Neural progenitor cell (in vitro differentiated cells): ENCODE results near the gene SLC25A2. TPM values are rescaled to one million over a fixed set of nuclear protein-coding genes. Genes with fewer than 3 reads are reported as not detected.

Source experiments
- DNase-seq: peaks from one replicate; pipeline ENCODE4 v3.0.0-alpha.2; 2016; ENCODE audit warnings: low spot score
- H2AFZ ChIP-seq: fragments of 200-600 bp; sonication (generic); replicated peaks from 2 replicates; pipeline ENCODE4 v1.6.1; 2016; ENCODE audit warnings: antibody characterized with exemption
- H3F3A ChIP-seq: fragments of 200-600 bp; sonication (generic); 2 replicates; pipeline ENCODE4 v1.6.1; 2016; ENCODE audit warnings: antibody characterized with exemption, low read depth
- H3K27ac ChIP-seq: fragments of 200-600 bp; sonication (generic); 2 replicates; pipeline ENCODE4 v1.5.1; 2016; ENCODE audit warnings: mild to moderate bottlenecking
- H3K27me3 ChIP-seq: fragments of 200-600 bp; sonication (generic); 2 replicates; pipeline ENCODE4 v1.6.1; 2016; ENCODE audit warnings: mild to moderate bottlenecking, moderate library complexity
- H3K36me3 ChIP-seq: fragments of 200-600 bp; sonication (generic); 2 replicates; pipeline ENCODE4 v1.5.1; 2016
- H3K4me1 ChIP-seq: fragments of 200-600 bp; sonication (generic); 2 replicates; pipeline ENCODE4 v1.6.1; 2016; ENCODE audit warnings: mixed run types
- H3K4me2 ChIP-seq: fragments of 200-600 bp; sonication (generic); 2 replicates; pipeline ENCODE4 v1.6.1; 2016
- H3K4me3 ChIP-seq: fragments of 200-600 bp; sonication (generic); 2 replicates; pipeline ENCODE4 v1.5.1; 2016
- H3K79me2 ChIP-seq: fragments of 200-600 bp; sonication (generic); 2 replicates; pipeline ENCODE4 v1.6.1; 2016; ENCODE audit warnings: low read depth
- H3K9ac ChIP-seq: fragments of 200-600 bp; sonication (generic); 2 replicates; pipeline ENCODE4 v1.6.1; 2016
- H3K9me3 ChIP-seq: fragments of 200-600 bp; sonication (generic); 2 replicates; pipeline ENCODE4 v1.5.1; 2016; ENCODE audit warnings: low read depth
- H4K20me1 ChIP-seq: fragments of 200-600 bp; sonication (generic); 2 replicates; pipeline ENCODE4 v1.6.1; 2016; ENCODE audit warnings: low read depth
- H3K27ac Mint-ChIP-seq: 3 replicates; pipeline ENCODE4 v1.8.0; 2021; ENCODE audit warnings: mixed read lengths
- H3K27me3 Mint-ChIP-seq: 2 replicates; pipeline ENCODE4 v1.8.0; 2022; ENCODE audit warnings: low read depth, mild to moderate bottlenecking, inconsistent platforms, moderate library complexity, mixed read lengths; ENCODE audit not compliant: insufficient read depth
- H3K36me3 Mint-ChIP-seq: 3 replicates; pipeline ENCODE4 v1.8.0; 2021; ENCODE audit warnings: mixed read lengths
- H3K4me1 Mint-ChIP-seq: 3 replicates; pipeline ENCODE4 v1.8.0; 2021; ENCODE audit warnings: mixed read lengths
- H3K4me3 Mint-ChIP-seq: 3 replicates; pipeline ENCODE4 v1.8.0; 2021; ENCODE audit warnings: mild to moderate bottlenecking, moderate library complexity, mixed read lengths
- H3K9me3 Mint-ChIP-seq: 3 replicates; pipeline ENCODE4 v1.8.0; 2020; ENCODE audit warnings: mixed read lengths
- CTCF ChIP-seq: fragments of 200-600 bp; sonication (generic); IDR thresholded peaks from 2 replicates; pipeline ENCODE4 v1.5.1; 2017; ENCODE audit warnings: antibody characterized with exemption, mild to moderate bottlenecking
- EZH2 ChIP-seq: fragments of 200-600 bp; sonication (generic); IDR thresholded peaks from 2 replicates; pipeline ENCODE4 v1.6.1; 2017; ENCODE audit warnings: antibody characterized with exemption, mild to moderate bottlenecking, moderate library complexity
- EZH2phosphoT487 ChIP-seq: fragments of 200-600 bp; sonication (generic); IDR thresholded peaks from 2 replicates; pipeline ENCODE4 v1.6.1; 2017; ENCODE audit warnings: antibody characterized with exemption
- total RNA-seq: library from RNA; depleted of rRNA; stranded (reverse); fragments of >200 nt; gene quantifications from 2 replicates; pipeline ENCODE4 v1.2.3, GENCODE V29; 2015; ENCODE audit warnings: low replicate concordance

SLC25A2 gene
- total RNA-seq, 1 donor from 2014 or later = 0.22 TPM

- H2AFZ ChIP-seq = no peak overlapping the region
- H3K4me1 ChIP-seq = no peaks in the 10 kb centered on the region
- no peak for DNase-seq
- H3K9me3 ChIP-seq = peaks cover 10% of the 10 kb centered on the region
- H3K27me3 ChIP-seq = no peaks in the 10 kb centered on the region
- no peaks in the 10 kb centered on the region for H4K20me1 ChIP-seq
- no peak overlapping the region for H3K4me3 ChIP-seq
- H3K4me2 ChIP-seq = no peak overlapping the region
- Mint-ChIP-seq H3K4me1 (no peaks in the 10 kb centered on the region), H3K27me3 (peaks cover 3% of the 10 kb centered on the region), H3K4me3 (no peak overlapping the region), H3K36me3 (peaks cover 4% of the 10 kb centered on the region), H3K9me3 (peaks cover 54% of the 10 kb centered on the region), H3K27ac (no peak overlapping the region)
- no peak overlapping the region for H3K9ac ChIP-seq
- TF ChIP-seq EZH2phosphoT487 = no peak
- no peak for TF ChIP-seq CTCF
- TF ChIP-seq EZH2 = no peak
- H3K36me3 ChIP-seq = no peaks in the 10 kb centered on the region
- no peaks in the 10 kb centered on the region for H3K79me2 ChIP-seq
- H3K27ac ChIP-seq = no peak overlapping the region
- no peaks in the 10 kb centered on the region for H3F3A ChIP-seq
Measured at GRCh38 chr5:141345327-141345726, 41.5 kb upstream of the SLC25A2 start.

- no peaks in the 10 kb centered on the region for H4K20me1 ChIP-seq
- peak overlapping the region; percentile 42 for H2AFZ ChIP-seq
- H3K27me3 ChIP-seq = no peaks in the 10 kb centered on the region
- no peaks in the 10 kb centered on the region for H3K79me2 ChIP-seq
- H3K9me3 Mint-ChIP-seq = peaks cover 51% of the 10 kb centered on the region
- H3K4me2 ChIP-seq = no peak overlapping the region
- DNase-seq = no peak
- no peaks in the 10 kb centered on the region for H3K36me3 ChIP-seq
- TF ChIP-seq CTCF (no peak), EZH2 (no peak), EZH2phosphoT487 (no peak)
- no peak overlapping the region for H3K9ac ChIP-seq
- no peak overlapping the region for H3K27ac Mint-ChIP-seq
- H3K27ac ChIP-seq = no peak overlapping the region
- H3K4me3 Mint-ChIP-seq = no peak overlapping the region
- no peaks in the 10 kb centered on the region for H3K4me1 ChIP-seq
- peaks cover 7% of the 10 kb centered on the region for H3K27me3 Mint-ChIP-seq
- H3K4me1 Mint-ChIP-seq = no peaks in the 10 kb centered on the region
- no peaks in the 10 kb centered on the region for H3F3A ChIP-seq
- peaks cover 6% of the 10 kb centered on the region for H3K36me3 Mint-ChIP-seq
- H3K4me3 ChIP-seq = no peak overlapping the region
- H3K9me3 ChIP-seq = peaks cover 18% of the 10 kb centered on the region
Measured at GRCh38 chr5:141343953-141344463, 40.2 kb upstream of the SLC25A2 start.

- Histone ChIP-seq H3K79me2 (no peaks in the 10 kb centered on the region), H2AFZ (peak within 1 kb of the TSS; percentile 42), H3K4me3 (no peak within 1 kb of the TSS), H3K9ac (no peak within 1 kb of the TSS), H3K4me2 (no peak within 1 kb of the TSS), H4K20me1 (no peaks in the 10 kb centered on the region), H3K27me3 (no peaks in the 10 kb centered on the region), H3K36me3 (no peaks in the 10 kb centered on the region), H3K27ac (no peak within 1 kb of the TSS), H3F3A (no peaks in the 10 kb centered on the region), H3K4me1 (no peaks in the 10 kb centered on the region), H3K9me3 (peaks cover 18% of the 10 kb centered on the region)
- no peak for DNase-seq
- Mint-ChIP-seq H3K27ac (no peak within 1 kb of the TSS), H3K27me3 (peaks cover 9% of the 10 kb centered on the region), H3K4me1 (no peaks in the 10 kb centered on the region), H3K4me3 (no peak within 1 kb of the TSS), H3K9me3 (peaks cover 55% of the 10 kb centered on the region), H3K36me3 (peaks cover 6% of the 10 kb centered on the region)
- peak; percentile 45 for TF ChIP-seq CTCF
- no peak for TF ChIP-seq EZH2phosphoT487
- no peak for TF ChIP-seq EZH2
Measured at GRCh38 chr5:141343242-141343952, 39.5 kb upstream of the SLC25A2 start, which contains the start of gene PCDHGA3. Gene PCDHGA3, plus strand, starts transcription at chr5:141343829. Its CDS starts 205 bp downstream, at chr5:141344034.
